GM12873 (cell line): ENCODE data around the gene IGSF3.

Experiments used
- CTCF ChIP-seq: IDR thresholded peaks from 2 replicates; pipeline ENCODE4 v1.5.1; 2012; ENCODE audit warnings: low read depth, mild to moderate bottlenecking, moderate library complexity, low read length, control low read depth; ENCODE audit not compliant: insufficient read depth; ENCODE audit errors: missing control alignments

The IGSF3 gene

GRCh38 chr1:116667575-116668105 lies at the start of gene IGSF3:
Gene IGSF3 (minus strand): TSS chr1:116667733. CDS start chr1:116666326, 1,407 bp downstream.
- TF ChIP-seq CTCF, result no peak

GRCh38 chr1:116717318-116717717 lies 49.8 kb upstream of the IGSF3 start:
- no peak for TF ChIP-seq CTCF

- no peak for TF ChIP-seq CTCF
These were observed 48.9 kb upstream of the IGSF3 start for GRCh38 chr1:116716391-116716790.

- TF ChIP-seq CTCF, result no peak
These were observed 45.9 kb upstream of the IGSF3 start for GRCh38 chr1:116713474-116713873.

- no peak for TF ChIP-seq CTCF
These were observed 45.0 kb upstream of the IGSF3 start for GRCh38 chr1:116712510-116712909.

GRCh38 chr1:116711263-116711840 lies 43.8 kb upstream of the IGSF3 start:
- no peak for TF ChIP-seq CTCF

- TF ChIP-seq CTCF, result no peak
These were observed 43.1 kb upstream of the IGSF3 start for GRCh38 chr1:116710420-116711262.
